ENCODE data around the gene SLC39A11.

DNA sequence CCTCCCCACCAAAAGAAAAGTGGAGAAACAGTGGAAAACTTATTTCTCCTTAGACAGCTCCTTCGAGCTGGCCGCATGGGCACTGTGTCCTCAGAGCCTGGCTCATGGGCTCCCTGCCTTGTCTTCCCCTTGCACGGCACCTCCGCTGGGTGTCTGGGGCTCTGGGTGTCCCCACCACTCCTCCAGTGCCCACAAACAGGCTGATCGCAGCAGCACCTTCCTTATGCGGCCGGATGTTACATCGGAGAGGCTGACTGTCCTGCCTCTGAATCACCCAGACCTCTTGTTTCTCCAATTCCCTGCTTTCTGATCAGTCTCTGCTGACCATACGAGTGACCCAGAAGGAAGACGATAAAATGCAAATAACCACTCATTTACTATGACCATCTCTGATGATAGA is 121.7 kb downstream of the SLC39A11 start:
- TF ChIP-seq, protein P1, sequence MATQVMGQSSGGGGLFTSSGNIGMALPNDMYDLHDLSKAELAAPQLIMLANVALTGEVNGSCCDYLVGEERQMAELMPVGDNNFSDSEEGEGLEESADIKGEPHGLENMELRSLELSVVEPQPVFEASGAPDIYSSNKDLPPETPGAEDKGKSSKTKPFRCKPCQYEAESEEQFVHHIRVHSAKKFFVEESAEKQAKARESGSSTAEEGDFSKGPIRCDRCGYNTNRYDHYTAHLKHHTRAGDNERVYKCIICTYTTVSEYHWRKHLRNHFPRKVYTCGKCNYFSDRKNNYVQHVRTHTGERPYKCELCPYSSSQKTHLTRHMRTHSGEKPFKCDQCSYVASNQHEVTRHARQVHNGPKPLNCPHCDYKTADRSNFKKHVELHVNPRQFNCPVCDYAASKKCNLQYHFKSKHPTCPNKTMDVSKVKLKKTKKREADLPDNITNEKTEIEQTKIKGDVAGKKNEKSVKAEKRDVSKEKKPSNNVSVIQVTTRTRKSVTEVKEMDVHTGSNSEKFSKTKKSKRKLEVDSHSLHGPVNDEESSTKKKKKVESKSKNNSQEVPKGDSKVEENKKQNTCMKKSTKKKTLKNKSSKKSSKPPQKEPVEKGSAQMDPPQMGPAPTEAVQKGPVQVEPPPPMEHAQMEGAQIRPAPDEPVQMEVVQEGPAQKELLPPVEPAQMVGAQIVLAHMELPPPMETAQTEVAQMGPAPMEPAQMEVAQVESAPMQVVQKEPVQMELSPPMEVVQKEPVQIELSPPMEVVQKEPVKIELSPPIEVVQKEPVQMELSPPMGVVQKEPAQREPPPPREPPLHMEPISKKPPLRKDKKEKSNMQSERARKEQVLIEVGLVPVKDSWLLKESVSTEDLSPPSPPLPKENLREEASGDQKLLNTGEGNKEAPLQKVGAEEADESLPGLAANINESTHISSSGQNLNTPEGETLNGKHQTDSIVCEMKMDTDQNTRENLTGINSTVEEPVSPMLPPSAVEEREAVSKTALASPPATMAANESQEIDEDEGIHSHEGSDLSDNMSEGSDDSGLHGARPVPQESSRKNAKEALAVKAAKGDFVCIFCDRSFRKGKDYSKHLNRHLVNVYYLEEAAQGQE (IDR thresholded peaks at IDR 0.05; ENCODE audit: insufficient read depth in 1 of 2, low read depth in 2 of 2, low read length in 1 of 2): no peak
- TF ChIP-seq, protein P2, sequence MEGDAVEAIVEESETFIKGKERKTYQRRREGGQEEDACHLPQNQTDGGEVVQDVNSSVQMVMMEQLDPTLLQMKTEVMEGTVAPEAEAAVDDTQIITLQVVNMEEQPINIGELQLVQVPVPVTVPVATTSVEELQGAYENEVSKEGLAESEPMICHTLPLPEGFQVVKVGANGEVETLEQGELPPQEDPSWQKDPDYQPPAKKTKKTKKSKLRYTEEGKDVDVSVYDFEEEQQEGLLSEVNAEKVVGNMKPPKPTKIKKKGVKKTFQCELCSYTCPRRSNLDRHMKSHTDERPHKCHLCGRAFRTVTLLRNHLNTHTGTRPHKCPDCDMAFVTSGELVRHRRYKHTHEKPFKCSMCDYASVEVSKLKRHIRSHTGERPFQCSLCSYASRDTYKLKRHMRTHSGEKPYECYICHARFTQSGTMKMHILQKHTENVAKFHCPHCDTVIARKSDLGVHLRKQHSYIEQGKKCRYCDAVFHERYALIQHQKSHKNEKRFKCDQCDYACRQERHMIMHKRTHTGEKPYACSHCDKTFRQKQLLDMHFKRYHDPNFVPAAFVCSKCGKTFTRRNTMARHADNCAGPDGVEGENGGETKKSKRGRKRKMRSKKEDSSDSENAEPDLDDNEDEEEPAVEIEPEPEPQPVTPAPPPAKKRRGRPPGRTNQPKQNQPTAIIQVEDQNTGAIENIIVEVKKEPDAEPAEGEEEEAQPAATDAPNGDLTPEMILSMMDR (IDR thresholded peaks at IDR 0.05): no peak
- TF ChIP-seq POLR2AphosphoS5 (IDR thresholded peaks at IDR 0.05; ENCODE audit: low read depth, low read length): no peak
- no peak for TF ChIP-seq TCF7L2 (IDR thresholded peaks at IDR 0.05; ENCODE audit: low read depth, low read length)
- no peak for TF ChIP-seq SIN3A (IDR thresholded peaks at IDR 0.05; ENCODE audit: borderline replicate concordance, insufficient read depth, low read depth, low read length)

All from Panc1 (cell line).